Right kidney (tissue), 9 donors: Measurements from ENCODE around the gene GBP7.
"Not testable (repeated sequence)": the region's sequence is repeated elsewhere in the genome, so short reads cannot be mapped to it uniquely, and the experiment has no call there.

Experiments
- DNase-seq: peaks from one replicate; pipeline ENCODE4 v3.0.0-alpha.2; 2016
- long read RNA-seq, 8 donors: transcript quantifications; one replicate each; lab custom pipeline, GENCODE V29; 2026

GBP7 gene, protein sequence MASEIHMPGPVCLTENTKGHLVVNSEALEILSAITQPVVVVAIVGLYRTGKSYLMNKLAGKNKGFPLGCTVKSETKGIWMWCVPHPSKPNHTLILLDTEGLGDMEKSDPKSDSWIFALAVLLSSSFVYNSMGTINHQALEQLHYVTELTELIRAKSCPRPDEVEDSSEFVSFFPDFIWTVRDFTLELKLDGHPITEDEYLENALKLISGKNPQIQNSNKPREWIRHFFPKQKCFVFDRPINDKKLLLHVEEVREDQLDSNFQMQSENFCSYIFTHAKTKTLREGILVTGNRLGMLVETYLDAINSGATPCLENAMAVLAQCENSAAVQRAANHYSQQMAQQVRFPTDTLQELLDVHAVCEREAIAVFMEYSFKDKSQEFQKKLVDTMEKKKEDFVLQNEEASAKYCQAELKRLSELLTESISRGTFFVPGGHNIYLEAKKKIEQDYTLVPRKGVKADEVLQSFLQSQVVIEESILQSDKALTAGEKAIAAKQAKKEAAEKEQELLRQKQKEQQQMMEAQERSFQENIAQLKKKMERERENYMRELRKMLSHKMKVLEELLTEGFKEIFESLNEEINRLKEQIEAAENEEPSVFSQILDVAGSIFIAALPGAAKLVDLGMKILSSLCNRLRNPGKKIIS
- long read RNA-seq, donor 1 = 0 reads
- long read RNA-seq, donor 2 = 0 reads
- long read RNA-seq, donor 3 = 0 reads
- long read RNA-seq, donor 4 = 0 reads
- long read RNA-seq, donor 5 = 0 reads
- long read RNA-seq, donor 6 = 0 reads
- long read RNA-seq, donor 7 = 0 reads
- long read RNA-seq, donor 8 = 0 reads

DNA sequence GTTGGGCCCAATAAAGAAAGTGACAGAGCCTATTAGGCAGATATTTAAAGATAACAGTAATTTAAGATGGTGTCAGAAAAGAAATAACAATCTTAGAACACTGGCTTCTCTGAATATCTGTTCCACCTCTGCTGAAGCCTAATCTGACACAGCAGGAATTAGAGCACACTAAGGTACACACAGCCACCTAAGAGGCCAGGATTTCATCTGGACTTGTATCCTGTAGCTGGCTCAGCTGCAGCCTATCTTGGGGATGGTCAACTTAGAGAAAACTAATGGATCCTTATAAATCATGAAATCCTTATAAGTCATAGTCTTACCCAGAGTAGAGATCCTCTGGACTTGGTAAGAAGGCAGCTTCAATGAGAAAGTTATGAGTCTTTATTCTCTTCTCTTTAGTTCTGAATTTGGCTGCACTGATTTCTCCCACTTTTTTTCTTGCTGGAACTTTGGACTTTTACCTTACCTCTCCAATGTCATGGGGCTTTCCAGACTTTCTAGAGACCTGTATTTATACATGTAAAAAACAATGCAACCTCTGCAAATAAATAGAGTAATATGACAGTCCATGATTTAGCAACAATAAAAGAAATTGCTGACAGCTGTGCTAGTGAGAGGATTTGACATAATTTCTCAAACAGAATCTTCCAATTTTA, at the start of gene GBP7:
Gene GBP7 (minus strand): TSS at position 403 of the 656 bp plus-strand sequence. CDS start 4,068 bp downstream, outside the sequence.
- DNase-seq = no peak

DNA sequence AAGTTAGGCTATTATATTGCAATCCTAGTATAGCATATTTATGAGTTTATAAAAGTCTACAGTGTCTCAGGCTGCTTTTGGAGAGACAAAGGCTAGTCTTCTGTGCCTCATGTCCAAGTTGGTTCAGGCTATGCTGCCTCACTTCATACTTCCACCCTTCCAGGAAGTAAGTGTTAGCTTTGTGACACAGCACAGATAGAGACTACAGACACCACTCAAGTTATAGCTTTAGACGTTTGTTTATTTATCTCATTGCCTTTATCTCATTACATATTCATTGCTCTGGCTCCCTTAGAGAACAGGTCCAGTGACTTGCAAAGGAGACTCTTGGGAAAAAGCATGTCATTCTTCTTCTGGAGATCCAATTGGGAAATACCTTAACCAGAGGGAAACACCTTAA, 45.5 kb upstream of the GBP7 start:
- no peak for DNase-seq

DNA sequence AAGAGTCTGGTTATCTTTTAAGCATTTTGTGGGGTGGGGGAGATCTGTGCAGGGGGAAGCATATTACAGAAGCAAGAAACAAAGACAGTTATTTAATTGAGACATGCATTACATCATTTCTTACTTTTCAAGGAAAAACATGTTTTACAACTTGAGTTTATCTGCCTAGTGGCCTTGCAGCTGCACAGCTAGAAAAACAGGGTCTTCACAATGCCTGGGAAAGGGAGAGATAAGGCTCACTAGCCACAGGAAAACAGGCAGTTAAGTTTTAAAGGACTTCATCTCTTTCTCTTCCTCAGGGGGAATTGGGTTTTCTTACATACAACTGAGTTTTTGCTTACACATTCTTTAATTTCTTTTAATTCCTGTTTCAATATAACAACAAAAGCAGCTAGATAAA, 44.0 kb upstream of the GBP7 start:
- not testable (repeated sequence) for DNase-seq

DNA sequence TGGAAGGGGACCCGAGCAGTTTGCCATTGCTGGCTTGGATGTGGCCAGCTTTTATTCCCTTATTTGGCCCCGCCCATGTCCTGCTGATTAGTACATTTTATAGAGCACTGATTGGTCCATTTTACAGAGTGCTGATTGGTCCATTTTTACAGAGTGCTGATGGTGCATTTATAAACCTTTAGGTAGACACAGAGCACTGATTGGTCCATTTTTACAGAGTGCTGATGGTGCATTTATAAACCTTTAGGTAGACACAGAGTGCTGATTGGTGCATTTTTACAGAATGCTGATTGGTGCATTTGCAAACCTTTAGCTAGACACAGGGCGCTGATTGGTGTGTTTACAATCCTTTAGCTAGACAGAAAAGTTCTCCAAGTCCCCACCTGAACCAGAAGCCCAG, 43.1 kb upstream of the GBP7 start:
- DNase-seq = not testable (repeated sequence)

DNA sequence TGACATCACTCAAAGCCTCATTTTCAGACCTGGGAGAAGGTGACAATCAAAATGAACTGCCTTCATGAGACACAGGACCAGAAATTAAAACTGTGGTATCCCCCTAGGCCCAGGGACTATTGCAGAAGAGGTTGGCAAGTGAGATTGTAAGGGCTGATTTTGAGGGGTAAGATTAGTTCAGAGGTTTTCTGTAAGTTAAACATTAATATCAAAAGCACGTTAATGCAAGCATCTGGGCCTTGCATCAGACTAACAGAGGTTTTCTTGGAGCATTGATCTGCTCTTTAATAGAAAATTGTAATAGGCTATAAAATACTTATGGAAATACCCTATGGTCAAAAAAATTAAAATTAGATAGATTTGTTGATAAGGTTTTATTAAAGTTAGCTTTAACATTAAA, 37.5 kb upstream of the GBP7 start:
- DNase-seq = no peak

DNA sequence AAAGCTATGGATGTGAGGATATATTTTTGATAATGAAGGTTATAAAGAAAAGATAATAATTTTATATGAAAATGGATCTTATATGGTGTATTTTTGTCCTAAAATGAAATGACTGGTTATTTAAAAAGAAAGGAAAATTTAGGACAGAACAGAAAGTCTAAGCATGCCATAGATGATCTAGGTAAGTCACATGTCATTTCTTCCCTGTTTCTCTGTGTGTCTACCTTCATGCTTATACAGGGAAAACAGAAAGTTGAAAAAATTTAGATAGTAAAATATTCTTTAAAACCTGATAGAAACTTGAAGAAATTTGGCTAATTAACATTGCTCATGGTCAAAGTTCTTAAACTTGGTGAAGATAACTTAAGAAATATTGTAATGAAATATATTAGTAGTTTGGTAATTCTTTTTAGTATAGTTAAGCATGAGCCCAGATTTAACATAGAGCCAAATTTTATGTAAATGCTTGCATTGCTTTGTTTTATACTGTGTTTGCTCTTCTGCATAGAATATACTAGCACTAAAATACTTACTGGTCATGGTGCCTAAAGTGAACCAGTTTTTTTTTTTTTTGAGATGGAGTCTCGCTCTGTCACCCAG, 35.3 kb upstream of the GBP7 start:
- no peak for DNase-seq

DNA sequence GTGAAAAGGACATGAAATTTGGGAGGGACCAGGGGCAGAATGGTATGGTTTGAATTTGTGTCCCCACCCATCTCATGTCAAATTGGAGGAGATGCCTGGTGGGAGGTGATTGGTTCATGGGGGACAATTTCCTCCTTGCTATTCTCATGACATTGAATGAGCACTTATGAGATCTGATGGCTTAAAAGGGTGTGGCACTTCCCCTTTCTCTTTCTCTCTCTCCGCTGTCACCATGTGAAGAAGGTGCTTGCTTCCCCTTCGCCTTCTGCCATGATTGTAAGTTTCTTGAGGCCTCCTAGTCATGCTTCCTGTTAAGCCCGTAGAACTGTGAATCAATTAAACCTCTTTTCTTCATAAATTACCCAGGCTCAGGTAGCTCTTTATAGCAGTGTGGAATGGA, 30.6 kb upstream of the GBP7 start:
- DNase-seq = no peak

DNA sequence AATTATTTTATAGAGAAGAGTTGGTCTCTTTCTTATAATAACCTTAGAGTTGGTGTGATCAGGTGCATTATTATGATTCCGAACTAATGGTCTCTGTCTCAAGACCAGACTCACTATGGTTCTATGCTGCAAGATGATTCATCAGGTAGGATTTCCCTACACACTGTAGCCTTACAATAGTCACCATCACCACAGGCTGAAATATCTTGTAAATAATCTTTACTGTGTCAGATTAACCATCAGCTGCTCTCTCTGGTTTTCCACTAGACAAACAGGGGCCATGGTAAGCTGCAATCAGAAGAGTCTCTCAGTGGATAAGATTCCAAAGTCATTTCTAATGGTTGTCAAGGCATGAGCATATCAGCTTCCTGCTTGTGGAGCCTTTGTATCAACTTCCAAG, 27.4 kb upstream of the GBP7 start:
- no peak for DNase-seq

DNA sequence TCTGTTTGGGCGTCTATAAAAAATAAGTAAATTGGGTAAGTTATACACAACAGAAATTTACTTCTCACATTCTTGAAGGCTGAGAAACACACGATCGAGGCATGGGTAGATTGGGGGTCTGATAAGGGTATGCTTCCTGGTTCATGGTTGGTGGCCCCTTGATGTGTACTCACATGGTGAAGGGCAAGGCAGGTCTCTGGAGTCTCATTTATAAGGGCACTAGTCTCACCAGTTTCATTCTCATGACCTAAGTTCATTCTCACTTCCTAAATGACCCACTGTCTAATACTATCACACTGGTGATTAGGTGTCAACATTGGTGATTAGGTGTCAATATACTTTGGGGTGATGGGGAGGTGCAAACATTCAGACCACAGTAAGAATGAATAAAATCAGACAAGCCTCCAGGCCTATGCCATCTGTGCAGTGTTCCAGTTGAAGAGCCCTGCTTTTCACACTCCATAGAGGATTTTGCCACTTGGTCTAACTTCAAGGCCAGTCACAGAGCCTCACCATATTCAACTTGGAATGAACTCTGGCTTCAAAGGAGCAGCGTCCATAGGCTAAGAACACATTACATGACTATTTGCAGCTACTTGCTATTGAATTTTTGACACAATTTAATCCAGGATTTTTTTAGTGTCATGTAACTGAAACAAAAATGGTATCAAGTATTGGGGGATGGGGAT, 25.4 kb upstream of the GBP7 start:
- no peak for DNase-seq

DNA sequence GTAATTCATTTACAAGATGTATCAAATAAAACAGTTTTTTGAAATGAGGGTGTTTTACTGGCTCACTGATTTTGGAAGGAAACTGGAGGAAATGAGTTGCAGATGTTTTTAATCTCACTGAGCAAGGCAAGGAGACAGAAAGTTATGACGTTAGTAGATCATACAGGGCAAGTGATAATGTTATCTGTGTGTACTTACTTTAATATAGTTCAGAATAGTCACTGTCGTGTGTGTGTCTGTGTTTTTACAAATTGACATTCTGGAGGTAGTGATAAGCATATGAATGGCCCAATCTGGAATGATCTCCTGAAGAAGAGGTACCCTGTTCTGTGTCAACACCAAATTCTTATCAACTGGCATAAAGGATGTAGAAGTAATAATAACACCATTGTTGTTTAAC, 24.9 kb upstream of the GBP7 start:
- DNase-seq = no peak

DNA sequence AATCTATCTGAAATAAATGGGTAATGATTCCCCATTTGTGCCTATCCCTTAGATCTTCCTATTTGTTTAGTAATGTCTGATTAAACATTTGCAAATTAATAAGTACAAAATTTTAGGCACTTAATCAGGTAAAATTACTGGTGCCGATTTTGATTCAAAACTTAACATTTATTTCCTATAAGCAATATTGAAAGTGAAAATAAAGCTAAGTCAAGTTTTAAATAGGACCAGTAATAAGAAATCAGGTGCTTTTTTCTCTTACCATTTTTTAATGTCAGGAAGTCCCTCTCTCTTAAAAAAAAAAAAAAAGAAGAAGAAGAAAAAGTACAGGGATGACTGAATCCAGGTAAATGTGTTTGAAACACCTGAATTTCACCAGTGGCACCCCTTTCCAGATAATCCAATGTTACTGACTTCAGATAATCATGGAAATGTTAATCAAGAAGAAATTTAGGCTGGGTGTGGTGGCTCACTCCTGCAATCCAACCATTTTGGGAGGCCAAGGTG, 23.8 kb upstream of the GBP7 start:
- DNase-seq = no peak

DNA sequence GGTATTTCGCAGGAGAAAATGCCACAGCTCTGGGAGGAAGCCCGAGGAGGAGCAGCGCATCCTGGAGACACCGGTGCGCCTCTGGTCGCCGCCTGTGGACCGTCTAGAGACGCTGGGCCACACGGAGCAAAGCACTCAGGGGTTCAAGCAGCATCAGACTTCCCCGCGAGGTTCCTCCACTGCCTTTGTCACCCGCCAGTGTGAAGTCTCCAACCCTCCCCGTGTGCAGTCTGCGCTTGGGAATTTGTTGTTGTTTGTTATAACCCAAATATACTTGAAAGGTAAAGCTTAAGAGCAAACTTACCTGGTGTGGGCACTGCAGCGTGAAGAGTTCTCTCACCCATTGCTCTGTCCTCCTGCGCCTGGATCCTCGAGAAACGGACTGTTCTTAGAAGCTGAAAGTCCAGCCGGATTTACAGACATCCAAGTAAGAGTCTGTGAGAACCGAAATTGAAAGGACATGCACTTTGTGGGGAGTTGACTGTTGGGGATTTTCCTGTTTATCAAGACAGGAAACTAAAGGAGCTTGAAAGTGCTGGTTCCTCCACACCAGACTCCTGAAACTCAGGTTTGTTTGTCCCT, 22.8 kb upstream of the GBP7 start, which contains the start of gene GBP4:
Gene GBP4 (minus strand): TSS at position 452 of the 582 bp plus-strand sequence. CDS start 108 bp downstream, at position 344.
- peak; percentile 11 for DNase-seq

DNA sequence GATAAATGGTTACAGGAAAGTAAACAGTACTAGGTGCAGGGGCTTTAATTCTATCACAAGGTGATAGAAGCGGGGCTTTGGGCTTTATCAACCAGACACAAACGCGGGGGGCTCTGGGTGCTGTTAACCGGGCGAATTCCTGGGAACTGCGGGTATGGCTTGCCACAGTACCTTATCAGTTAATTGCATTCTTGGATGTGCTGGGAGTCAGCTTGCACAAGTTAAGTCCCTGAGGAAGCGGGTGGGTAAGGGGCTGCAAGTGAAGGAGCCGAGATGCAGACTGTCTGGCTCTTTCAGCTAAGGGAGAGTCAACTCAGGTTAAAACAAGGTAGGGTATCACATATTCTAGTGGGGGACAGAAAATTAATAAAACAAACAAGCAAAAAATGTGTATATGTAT, 22.3 kb upstream of the GBP7 start:
- DNase-seq = peak; percentile 4

DNA sequence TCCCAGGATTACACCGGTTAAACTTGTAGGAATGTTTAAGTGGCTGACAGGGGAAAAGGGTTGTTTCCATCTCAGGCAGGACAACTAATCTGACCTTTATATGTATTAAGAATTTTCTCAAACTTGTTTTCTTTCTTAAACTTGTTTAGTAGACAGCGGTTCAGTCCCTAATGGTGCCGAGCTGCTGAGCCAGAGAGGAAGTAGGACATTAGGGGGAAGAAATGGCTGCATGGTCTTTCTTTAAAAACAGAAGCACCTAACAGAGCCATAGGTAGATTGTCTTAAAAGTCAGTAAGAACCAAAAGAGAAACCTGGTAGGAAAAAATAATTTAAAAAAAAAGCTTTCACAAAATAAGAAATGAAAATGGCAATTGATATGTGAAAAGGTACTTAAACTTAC, 19.7 kb upstream of the GBP7 start:
- DNase-seq = no peak

DNA sequence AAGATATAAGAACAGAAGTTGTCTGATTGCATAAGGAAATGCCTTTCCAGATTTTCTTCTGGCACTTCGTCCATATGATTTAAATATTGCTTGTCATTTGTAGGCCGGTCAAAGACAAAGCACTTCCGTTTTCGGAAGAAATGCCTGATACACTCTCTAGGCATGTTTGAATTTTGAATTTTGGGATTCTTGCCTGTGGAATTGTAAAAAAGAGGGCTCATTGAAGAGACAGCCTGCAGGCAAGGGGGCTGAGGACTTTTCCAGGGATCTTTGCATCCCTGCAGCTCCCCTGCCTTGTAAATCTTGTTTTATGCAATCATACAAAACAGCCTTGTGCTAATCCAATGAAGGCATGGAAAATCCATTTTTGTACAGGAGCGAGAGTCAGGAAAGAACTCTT, 15.5 kb upstream of the GBP7 start:
- DNase-seq = no peak

DNA sequence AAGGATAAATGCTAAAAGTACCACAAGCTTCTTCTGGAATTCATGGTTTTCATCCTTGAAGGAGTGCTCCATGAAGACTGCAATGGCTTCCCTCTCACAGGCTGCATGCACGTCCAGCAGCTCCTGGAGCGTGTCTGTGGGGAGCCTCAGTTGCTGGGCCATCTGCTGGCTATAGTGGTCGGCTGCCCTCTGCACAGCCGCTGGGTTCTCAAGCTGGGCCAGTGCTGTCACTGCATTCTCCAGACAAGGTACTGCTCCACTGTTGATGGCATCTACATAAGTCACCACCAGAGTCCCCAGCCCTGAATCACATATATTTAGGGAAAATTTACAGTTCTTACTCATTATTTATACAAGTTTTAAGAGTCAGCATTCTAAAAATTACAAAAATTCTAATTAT, 14.2 kb upstream of the GBP7 start:
- no peak for DNase-seq

DNA sequence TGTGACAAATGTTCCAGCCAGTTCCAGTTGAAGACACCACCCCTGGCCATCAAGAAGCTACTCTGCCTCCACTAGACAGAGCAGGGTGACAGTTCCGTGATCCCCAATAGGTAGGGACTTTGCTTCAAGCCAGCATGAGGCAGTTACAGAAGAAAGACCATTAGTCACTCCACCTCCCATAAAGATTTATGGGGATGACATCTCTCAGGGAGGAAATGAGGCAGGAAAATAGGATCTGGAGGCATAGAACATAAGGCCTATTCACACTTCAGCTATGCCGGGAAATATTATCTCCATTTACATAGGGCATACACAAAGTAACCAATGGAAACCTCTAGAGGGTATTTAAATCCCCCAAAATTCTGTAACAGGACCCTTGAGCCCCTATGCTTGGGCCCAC, 3.5 kb upstream of the GBP7 start:
- DNase-seq = no peak

DNA sequence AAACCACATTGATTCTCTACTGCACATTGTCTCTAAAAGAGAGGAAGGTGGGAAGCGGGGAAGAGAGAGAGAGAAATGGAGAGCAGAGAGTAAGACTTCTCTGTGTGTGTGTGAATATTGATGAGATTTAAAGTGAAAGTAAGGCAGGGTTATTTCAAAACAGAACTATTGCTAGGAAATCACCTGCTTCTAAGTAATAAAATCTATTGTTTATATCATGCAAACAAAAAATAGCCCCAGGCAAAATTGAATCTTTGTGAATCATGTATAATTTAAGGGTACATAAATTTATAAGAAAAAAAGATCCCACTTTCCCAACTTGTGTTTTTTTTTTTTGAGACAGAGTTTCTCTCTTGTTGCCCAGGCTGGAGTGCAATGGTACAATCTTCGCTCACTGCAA, 1.2 kb upstream of the GBP7 start:
- no peak for DNase-seq

DNA sequence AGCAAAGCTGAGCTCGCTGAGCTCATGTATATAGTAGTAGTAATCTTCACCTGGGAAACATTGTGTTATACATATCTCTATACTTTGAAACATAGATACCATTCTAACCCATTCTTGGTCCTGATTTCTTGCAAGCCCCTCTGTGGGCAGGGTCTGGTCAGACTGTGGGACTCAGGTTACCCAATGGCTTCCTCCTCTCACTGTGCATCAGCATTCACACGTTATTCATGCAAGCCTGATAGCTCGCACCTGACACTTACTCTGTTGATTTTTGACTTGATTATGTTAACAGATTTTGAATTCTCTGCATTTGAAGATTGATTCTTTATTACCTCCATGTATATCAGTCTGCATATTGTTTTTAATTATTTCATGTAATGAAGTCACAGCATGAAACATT, 1.3 kb downstream of the GBP7 start:
- DNase-seq = no peak

DNA sequence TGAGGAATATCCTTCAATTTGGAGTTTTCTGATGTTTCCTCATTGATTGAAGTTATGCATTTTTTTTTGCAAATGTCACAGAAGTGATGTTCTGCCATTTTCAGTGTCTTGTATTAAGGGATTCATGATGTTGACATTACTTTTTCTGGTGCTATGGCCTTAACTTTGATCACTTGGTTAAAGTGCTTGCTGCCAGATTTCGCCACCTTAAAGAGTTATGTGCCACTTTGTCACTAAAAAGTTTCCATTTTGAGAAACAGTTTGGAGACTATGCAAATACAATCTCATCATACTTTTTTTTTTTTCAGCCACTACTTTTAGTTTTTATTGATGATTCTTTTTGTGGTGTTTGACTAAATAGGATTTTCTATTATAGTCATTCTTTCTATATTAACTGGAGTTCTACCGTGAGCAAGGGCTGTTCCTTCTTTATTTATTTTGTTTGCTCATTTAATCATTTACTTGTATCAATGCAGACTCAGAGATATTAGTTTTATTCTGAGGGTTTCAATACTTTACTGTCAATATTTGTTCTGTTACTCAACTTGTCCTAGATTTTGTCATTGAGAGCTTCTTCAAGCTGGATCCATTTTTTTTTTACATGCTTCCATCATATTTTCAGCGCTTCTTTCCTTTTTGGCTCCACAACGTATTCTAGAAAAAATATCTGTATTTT, 3.2 kb downstream of the GBP7 start:
- DNase-seq = no peak

DNA sequence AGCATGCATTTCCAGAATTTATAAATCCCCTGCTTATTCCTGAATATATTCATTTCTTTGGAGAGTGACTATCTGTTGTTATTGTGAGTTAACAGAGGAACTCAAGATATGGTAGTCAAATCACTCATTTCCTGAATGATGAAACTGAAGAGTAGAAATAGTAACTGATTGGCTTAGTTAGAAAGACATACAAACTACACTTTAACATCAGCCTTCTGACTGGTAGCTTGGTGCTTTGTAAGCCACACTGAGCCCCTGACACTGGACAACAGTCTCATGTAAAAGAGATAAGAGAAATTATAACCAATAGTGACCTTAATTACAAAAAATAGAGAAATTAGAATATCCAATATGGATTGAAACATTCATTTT, 4.8 kb downstream of the GBP7 start:
- DNase-seq = no peak
